ENCODE results near the gene HOMER1.

GRCh38 chr5:79349047-79349446 is 164.9 kb downstream of the HOMER1 start:
- TF ChIP-seq MXI1 (IDR thresholded peaks at IDR 0.05; ENCODE audit: borderline replicate concordance, low read depth, low read length) (no peak), POLR2A (IDR thresholded peaks at IDR 0.05; ENCODE audit: low read depth, low read length) (no peak), RFX5 (IDR thresholded peaks at IDR 0.05; ENCODE audit: low read depth, low read length) (no peak), CTCF (conservative IDR thresholded peaks at IDR 0.05; ENCODE audit: low read depth, low read length) (no peak), SMC3 (IDR thresholded peaks at IDR 0.05; ENCODE audit: low read depth, low read length) (no peak), RAD21 (IDR thresholded peaks at IDR 0.05; ENCODE audit: low read length) (no peak), CEBPB (IDR thresholded peaks at IDR 0.05; ENCODE audit: low read depth, low read length) (no peak), NFE2L2 (IDR thresholded peaks at IDR 0.05; ENCODE audit: low read depth, low read length) (no peak)
